CD4-positive, alpha-beta T cell treated with Interleukin-15 for 4 hours (primary cell): Measurements from ENCODE around the gene TTLL13.

ENCODE experiments used
- DNase-seq: peaks from one replicate; pipeline ENCODE4 v3.0.0-alpha.2; 2020; ENCODE audit warnings: low spot score

TTLL13 gene, protein sequence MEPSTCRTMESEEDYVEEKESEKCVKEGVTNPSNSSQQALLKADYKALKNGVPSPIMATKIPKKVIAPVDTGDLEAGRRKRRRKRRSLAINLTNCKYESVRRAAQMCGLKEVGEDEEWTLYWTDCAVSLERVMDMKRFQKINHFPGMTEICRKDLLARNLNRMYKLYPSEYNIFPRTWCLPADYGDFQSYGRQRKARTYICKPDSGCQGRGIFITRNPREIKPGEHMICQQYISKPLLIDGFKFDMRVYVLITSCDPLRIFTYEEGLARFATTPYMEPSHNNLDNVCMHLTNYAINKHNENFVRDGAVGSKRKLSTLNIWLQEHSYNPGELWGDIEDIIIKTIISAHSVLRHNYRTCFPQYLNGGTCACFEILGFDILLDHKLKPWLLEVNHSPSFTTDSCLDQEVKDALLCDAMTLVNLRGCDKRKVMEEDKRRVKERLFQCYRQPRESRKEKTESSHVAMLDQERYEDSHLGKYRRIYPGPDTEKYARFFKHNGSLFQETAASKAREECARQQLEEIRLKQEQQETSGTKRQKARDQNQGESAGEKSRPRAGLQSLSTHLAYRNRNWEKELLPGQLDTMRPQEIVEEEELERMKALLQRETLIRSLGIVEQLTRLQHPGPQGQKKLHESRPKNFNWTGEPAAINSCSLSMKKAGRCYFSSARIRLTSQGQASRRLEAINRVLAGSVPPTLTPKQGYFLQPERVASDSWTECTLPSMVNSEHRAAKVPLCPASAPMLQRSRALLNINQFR

DNA sequence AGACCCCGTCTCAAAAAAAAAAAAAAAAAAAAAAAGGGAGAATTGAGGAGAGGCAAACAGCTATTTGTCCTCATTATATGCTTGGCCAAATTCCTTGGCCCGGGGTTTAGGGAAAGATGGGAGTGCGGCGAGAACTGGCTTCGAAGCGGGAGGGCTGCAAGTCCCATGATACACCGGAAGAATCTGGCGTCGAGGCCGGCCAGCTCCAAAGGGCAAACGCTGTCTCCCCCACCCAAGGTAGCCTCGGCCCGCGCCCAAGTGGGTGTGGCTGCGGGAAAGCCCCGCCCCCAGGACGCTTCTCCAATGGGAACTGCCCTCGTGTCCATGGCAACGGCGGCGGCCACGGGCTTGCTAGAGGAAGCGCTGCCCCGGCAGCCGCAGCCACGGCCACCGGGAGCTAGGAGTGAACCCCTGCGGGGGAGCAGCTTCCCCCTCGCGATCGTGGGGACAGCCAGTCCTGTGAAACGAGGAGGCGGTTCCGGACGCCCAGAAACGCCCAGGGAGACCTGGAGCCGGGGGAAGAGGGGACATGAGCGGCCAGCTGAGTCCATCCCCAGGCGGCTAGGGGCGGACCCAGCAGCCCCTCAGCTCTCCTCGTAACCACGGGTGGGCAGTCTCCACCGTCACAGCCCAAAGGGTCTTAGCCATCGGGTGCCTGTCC, at the start of gene TTLL13:
Gene TTLL13 (plus strand): TSS at position 354 of the 661 bp plus-strand sequence. CDS start 1,075 bp downstream, outside the sequence.
- DNase-seq = peak; percentile 57

DNA sequence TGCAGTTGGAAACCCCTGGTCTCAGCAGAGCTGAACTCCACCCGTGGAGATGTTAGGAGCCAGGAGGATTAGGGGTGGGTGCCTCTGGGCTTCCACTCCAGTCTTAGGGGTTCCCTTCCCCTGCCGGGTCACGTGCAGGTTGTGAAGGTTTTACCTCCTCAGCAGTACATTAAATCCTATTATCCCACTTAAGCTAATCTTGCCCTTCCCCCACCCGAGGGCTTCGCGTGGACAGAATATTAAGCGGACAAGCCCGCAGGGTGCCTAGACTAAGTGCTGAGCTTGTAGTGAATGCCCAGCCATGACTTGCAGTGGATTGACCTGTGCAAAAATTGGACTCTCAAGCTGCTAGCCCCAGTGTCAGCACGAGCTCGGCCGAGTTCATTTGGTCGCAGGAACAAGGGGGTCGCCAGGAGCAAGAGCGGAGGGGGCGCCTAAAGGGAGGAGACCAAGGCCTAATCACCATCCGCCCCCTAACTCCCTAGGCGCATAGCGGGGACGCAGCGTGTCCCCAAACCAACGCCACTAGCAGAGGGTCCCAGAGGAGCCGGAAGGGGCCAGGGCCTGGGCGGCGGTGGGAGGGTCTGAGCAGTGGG, 48.7 kb upstream of the TTLL13 start:
- DNase-seq = no peak

- peak; percentile 55 for DNase-seq
These were observed 48.0 kb upstream of the TTLL13 start, which contains the start of gene SEMA4B for GRCh38 chr15:90201130-90201943. Gene SEMA4B (plus strand): TSS chr15:90201330. CDS start chr15:90201579, 249 bp downstream.

DNA sequence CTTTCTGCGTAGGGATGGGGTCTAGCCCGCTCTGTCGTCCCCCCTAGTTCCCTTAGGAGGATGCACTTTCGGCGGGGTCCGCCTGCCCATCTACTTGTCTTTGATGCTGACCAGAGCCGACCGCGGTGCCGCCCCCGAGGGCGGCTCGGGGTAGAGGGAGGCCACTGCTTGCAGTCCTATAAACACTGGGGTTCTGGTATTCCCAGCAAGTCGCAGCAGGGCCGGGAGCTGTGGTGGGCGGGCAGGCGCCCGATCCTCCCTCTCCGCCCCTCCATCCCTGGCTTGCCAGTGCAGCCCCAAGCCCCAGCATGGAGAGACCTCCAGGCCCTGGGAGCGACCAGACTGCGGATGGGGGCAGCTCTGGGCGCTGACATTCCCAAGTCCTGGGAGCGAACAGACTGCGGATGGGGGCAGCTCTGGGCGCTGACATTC, 47.4 kb upstream of the TTLL13 start:
- DNase-seq = no peak

- DNase-seq = no peak
These were observed 46.4 kb upstream of the TTLL13 start for GRCh38 chr15:90202929-90203328.

DNA sequence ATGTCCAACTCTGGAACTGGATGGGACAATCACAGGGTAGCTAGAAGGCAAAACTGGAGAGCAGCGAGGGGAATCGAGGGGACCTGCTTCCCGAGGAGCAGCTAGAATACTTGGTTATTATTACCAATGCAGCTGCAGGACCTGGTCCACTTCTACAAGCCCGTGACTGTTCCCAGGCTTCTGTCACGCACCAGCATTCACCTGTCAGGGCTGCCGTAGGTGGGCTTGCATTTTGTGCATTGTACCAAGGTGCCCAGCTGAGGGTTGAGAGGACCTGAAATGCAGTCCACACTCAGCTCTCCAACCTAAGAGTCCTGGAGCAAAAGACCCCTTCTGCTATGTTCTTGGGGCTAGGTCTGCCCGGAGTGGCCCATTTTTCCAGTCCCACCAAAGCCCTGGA, 45.9 kb upstream of the TTLL13 start:
- DNase-seq = no peak

GRCh38 chr15:90203922-90204321, 45.4 kb upstream of the TTLL13 start:
- DNase-seq = no peak

- DNase-seq = no peak
These were observed 44.1 kb upstream of the TTLL13 start for GRCh38 chr15:90205050-90205848.

GRCh38 chr15:90205886-90206285, 43.5 kb upstream of the TTLL13 start:
- no peak for DNase-seq

GRCh38 chr15:90207252-90207651, 42.1 kb upstream of the TTLL13 start:
- DNase-seq = no peak

DNA sequence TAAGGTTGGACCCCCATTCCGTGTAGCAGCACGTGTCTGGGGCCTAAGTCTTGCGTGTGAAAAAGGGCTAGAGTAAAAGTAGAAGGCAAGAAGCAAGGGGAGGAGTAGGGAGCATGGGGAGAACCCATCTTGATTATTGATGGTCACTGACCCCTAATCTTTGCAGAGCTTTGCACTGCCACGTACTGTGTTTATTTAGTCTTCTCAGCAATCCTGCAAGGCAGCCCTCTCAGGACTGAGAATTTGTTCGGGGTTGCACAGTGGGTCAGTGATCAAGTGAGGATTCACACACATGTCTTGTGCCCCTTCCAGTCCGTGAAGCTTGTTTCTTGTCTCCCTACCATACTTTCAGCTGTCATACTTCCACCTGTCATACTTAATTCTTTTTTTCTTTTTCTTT, 41.0 kb upstream of the TTLL13 start:
- no peak for DNase-seq

DNA sequence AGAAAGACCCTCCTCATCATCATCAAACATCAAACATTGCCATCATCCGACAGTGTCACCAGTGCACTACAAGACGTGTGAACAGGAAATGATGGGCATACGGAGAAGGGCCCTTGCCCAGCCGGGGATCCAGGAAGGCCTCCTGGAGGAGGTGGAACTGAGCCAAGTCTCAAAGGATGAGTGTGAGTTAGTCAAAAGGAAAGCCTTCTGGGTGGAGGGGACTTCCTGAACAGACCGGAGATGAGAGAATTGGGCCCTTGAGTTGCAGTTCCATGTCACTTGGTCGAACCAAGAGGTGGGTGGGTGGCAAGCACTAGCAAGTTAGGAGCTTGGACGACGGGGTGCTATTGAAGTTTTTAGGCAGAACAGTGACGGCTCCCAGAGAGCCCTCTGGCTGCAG, 39.8 kb upstream of the TTLL13 start:
- no peak for DNase-seq

GRCh38 chr15:90210593-90210992, 38.8 kb upstream of the TTLL13 start:
- DNase-seq = no peak

DNA sequence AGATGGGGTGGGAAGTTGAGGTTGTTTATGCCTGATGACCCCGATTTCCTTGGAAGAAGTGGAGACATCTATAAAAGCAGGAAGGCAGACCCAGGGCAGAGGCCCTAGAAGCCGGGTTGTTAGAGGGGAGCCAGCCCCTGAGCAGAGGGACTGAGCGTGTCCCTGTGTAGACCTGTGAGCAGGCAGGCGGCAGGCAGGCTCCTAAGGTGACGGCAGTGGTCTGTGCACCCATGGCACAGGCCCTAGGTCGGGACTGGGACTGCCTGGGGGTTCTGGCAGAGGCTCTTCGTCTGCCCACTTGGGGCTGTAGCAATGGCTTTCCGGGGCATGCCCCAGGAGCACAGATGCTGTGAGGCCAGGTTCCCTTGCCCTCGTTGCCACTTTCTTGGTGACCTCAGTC, 38.3 kb upstream of the TTLL13 start:
- DNase-seq = no peak

DNA sequence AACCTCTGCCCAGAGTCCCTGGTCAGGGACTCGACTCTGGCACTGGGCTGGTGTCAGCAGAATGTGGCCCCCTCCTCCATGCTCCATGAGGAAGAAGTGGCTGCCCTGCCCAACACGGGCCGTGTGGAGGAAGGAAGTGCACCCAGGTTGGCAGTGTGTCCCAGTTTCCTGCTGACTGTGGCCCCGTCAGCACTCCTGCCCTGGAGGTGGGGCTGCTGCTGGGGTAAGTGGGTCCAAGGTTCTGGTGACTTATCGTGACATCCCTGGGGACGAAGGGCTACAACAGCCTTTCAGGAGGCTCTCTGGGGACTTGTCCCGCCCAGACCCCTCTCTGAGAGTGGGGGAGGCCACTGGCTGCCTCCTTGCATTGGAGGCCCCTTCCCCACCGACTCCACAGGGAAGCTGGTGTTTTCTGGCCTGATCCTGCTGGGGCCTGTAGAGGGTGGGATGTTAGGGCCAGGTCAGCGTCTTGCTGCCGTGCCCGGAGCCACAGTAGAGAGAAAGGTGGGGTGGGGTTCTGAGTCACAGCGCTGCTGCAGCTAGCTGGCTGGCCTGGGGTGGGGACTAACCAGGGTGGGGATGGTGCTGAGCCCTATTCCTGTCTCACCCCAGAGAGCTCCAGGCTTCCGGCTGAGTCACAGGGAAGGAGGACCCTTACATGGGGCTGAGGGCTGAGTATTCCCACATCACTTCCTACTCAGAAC, 37.8 kb upstream of the TTLL13 start:
- no peak for DNase-seq

DNA sequence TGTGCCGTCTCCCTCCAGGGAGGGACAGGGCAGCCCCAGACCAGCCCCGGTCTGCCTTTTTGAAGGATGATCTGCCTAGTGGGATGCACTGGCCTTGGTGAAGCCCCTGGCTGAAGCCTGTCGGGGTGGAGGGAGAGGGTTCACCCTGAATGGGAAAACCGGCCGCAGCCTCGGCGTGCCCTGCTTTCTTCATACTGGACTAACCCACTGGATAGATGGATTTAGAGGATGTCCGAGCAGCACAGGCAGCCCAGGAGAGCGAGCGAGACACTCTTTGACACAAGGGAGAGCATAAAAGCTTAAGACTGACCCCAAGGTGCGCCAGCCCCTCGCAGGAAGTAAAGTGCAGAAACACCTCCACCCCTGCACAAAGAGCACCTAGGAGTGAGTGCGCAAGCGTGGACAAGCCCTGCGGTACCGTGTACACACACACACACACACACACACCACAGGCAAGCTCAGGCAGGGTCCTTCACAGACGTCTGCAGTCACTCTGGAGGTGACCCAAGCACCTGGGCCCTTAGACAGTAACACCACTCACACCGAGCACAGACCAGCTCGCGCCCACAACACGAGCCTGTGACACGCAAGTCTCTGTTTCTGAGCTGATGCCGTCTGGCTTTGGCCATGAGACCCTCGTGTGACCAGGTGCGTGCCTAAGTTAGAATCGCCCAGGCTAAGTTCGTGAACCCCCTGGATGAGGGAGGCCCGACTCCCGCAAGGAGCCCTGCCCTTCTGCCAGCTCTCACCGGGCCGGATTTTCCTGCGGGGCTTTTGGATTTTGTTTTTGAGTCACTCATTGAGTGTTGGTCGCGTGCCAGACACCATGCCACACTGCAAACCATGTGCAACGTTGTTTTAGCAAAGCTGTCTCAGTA, 36.9 kb upstream of the TTLL13 start:
- DNase-seq = no peak

DNA sequence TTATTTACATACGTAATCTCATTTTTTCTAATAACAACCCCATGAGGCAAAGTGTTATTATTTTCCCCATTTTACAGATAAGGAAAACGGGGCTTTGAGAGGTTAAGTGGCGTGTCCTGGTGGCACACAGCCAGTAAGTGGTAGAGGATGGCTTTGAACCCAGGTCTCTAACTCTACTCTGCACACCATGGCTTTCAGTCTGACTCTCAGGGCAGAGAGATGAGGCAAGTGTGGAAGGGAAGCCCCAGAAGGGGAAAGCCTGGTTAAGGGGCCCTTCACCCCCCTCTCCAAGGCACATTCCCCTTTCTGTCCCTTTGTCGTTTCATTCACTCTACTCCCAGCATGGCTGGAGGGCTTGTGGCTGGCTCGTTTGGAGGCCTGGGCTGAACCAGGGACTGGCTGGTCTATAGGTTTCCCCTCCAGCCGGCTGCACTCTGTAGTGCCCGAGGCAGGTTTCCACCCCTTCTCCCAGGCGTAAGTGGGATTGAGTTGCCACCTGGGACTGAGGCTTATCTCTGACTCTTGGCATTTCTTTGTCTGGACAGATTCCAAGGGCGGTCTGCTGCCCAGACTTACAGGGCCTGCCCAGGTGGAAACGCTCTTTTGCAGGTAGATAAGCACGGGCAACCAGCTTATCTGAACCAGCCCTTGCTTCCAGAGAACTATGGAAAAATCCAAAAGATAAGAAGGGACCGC, 36.1 kb upstream of the TTLL13 start:
- DNase-seq = no peak

DNA sequence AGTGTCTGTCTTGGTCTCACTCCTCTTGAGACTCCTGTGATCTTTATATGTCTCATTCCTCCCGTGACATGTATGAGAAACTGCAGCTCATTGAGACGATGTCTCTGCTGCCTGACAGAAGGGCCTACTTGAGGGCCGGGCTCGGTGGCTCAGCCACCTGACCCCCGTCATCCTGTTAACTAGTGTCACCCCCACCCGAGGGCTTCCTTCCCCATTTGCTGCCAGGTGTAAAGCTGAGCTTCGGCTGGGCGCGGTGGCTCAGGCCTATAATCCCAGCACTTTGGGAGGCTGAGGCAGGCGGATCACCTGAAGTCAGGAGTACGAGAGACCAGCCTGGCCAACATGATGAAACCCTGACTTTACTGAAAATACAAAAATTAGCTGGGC, 35.5 kb upstream of the TTLL13 start:
- no peak for DNase-seq
